Measurements from ENCODE around the gene GOLGB1.

The GOLGB1 gene

DNA sequence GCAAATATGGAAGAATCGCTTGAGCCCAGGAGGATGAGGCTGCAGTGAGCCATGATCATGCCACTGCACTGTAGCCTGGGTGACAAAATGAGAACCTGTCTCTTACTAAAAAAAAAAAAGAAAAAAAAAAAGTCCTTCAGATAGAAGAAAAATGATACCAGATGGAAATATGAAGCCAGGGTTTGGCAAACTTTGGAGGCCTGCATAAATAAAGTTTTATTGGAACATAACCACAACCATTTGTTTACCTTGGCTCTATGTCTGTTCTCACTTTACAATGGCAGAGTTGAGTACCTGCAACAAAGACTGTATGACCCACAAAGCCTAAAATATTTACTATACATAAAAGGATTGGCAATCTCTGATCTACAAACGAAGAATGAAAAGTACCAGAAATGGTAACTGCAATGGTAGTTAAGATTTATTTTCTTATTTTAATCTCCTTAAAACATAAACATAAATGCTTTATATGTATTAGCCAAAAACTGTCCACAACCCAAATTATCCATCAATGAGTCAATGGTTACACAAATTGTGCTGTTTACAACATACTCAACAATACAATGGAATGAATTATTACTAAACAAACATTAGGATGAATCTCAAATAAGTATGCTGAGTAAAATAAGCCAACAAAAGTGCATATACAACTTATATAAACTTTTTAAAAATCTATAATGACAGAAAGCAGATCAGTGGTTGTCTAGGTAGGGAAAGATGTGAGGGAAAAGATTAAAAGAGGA, 41.8 kb downstream of the GOLGB1 start:
- DNase-seq (ENCODE audit: low spot score): no peak
- TF ChIP-seq CTCF (conservative IDR thresholded peaks at IDR 0.05; ENCODE audit: low read depth): no peak
- ChIA-PET CTCF (interaction anchor here (0.8 kb wide), 1 partner anchor 24 kb away, joined by 3 read pairs; no protein-coding TSS in a partner anchor), POLR2A (ENCODE audit: low non-redundant PET) (no interaction called here)
- H3K27ac ChIP-seq: no peak overlapping the region

DNA sequence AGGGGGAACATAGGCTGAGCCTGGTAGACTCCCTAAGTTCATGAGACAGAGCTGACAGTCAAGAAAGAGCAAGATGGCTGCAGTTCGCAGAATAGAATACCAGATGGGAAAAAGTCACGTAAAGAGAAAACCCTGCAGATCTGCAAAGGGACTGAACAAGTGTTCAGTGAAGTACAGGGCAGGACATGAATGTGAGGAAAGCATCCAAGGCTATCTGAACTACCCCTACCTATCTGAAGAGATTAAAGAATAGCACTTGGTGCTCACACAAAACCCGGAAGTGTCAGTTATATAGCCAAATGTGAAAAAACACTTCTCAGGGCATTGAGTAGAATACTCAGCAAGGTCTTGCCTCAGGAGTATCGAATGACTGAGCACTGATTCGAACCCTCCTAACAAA, 44.0 kb downstream of the GOLGB1 start:
- ChIA-PET POLR2A (ENCODE audit: low non-redundant PET) (no interaction called here), CTCF (interaction anchor here (0.7 kb wide), 1 partner anchor 10 kb away, joined by 4 read pairs; no protein-coding TSS in a partner anchor)
- no peak for TF ChIP-seq CTCF (conservative IDR thresholded peaks at IDR 0.05; ENCODE audit: low read depth)
- DNase-seq (ENCODE audit: low spot score): no peak
- H3K27ac ChIP-seq: no peak overlapping the region

DNA sequence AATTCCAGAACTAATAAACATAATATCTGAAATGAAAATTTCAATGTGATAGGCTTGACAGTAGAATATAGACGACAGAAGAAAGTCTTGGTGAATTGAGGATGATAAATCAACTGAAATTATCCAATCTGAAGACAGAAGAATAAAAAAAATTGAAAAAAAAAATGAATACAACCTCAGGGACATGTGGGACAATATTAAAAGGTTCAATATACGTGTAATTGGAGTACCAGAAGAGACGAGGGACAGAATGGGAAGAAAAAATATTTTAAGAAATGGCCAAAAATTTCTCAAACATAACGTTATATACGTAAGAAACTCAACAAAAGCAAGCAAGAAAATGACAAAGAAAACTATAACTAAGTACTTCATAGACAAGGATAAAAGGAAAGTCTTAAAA, 45.6 kb downstream of the GOLGB1 start:
- no peak for DNase-seq (ENCODE audit: low spot score)
- no peak overlapping the region for H3K27ac ChIP-seq
- no peak for TF ChIP-seq CTCF (conservative IDR thresholded peaks at IDR 0.05; ENCODE audit: low read depth)
- POLR2A ChIA-PET (ENCODE audit: low non-redundant PET): no interaction called here
- CTCF ChIA-PET: interaction anchor here (0.7 kb wide), 1 partner anchor 15 kb away, joined by 4 read pairs; no protein-coding TSS in a partner anchor

DNA sequence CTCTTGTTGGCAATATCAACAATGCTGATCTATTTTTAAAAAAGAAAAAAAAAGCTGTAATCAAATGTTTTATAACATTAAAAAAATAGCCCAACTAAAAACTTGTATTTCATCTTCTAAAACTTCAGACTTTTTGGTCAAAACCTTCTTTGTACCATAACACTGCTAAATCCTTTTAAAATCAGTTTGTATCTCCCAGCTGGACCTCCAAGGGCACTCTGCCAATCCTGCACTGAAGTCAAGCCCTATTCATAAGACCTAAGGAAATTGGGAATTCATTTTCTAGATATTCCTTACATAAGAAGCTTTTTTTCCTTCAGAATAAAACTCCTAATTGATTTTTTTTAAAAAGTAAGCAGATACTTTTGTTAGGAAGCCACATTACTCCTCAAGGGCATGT, 50.6 kb downstream of the GOLGB1 start:
- POLR2A ChIA-PET (ENCODE audit: low non-redundant PET): no interaction called here
- H3K27ac ChIP-seq: no peak overlapping the region
- CTCF ChIA-PET: no interaction called here
- no peak for DNase-seq (ENCODE audit: low spot score)
- TF ChIP-seq CTCF (conservative IDR thresholded peaks at IDR 0.05; ENCODE audit: low read depth): no peak

DNA sequence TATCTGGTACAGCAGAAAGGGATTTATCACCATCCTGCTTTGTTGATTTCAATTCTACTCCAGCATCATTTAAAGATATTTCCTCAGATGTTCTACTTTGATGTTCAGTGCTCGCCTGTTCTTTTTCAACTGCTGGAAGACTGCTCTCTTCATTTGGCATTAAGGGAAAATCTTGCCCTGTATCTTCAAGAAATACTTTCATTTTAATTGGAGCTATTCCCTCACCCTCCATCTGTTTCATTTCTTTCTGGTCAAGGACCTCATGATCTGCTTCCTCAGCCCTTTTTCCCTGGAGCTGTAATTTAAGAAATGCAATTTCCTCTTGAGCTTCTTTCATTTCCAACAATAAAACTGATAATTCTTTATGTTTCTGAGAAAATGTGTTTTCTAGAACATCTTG, 51.1 kb downstream of the GOLGB1 start:
- no peak overlapping the region for H3K27ac ChIP-seq
- DNase-seq (ENCODE audit: low spot score): no peak
- no peak for TF ChIP-seq CTCF (conservative IDR thresholded peaks at IDR 0.05; ENCODE audit: low read depth)
- CTCF ChIA-PET: interaction anchor here (0.6 kb wide), 2 partner anchors 127 to 614 kb away, joined by 4 to 6 read pairs; no protein-coding TSS in a partner anchor
- POLR2A ChIA-PET (ENCODE audit: low non-redundant PET): no interaction called here

GRCh38 chr3:121696186-121696585, 53.4 kb downstream of the GOLGB1 start:
- no peak overlapping the region for H3K27ac ChIP-seq
- no peak for TF ChIP-seq CTCF (conservative IDR thresholded peaks at IDR 0.05; ENCODE audit: low read depth)
- ChIA-PET POLR2A (ENCODE audit: low non-redundant PET) (no interaction called here), CTCF (interaction anchor here (0.9 kb wide), 1 partner anchor 9 kb away, joined by 4 read pairs; no protein-coding TSS in a partner anchor)
- DNase-seq (ENCODE audit: low spot score): no peak

All from RWPE1 (cell line).